Ishikawa (cell line): ENCODE results near the gene SEMA3A.

Experiments
- CEBPB ChIP-seq: IDR thresholded peaks from 2 replicates; pipeline ENCODE4 v1.6.1; 2012
- EGR1 ChIP-seq: IDR thresholded peaks from 2 replicates; pipeline ENCODE4 v1.6.1; 2012
- NFIC ChIP-seq: IDR thresholded peaks from 2 replicates; pipeline ENCODE4 v1.6.1; 2012
- TF ChIP-seq, protein P1 (sequence below): IDR thresholded peaks from 2 replicates; pipeline ENCODE4 v1.6.1; 2012
- TF ChIP-seq, protein P2 (sequence below): IDR thresholded peaks from 2 replicates; pipeline ENCODE4 v1.6.1; 2012
- TF ChIP-seq, protein P3 (sequence below): IDR thresholded peaks from 2 replicates; pipeline ENCODE4 v1.6.1; 2012; ENCODE audit warnings: low read depth, mild to moderate bottlenecking

- TF ChIP-seq, protein P1, sequence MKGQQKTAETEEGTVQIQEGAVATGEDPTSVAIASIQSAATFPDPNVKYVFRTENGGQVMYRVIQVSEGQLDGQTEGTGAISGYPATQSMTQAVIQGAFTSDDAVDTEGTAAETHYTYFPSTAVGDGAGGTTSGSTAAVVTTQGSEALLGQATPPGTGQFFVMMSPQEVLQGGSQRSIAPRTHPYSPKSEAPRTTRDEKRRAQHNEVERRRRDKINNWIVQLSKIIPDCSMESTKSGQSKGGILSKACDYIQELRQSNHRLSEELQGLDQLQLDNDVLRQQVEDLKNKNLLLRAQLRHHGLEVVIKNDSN = no peak
- TF ChIP-seq, protein P2, sequence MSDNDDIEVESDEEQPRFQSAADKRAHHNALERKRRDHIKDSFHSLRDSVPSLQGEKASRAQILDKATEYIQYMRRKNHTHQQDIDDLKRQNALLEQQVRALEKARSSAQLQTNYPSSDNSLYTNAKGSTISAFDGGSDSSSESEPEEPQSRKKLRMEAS = no peak
- no peak for TF ChIP-seq EGR1
- no peak for TF ChIP-seq NFIC
- no peak for TF ChIP-seq CEBPB
- TF ChIP-seq, protein P3, sequence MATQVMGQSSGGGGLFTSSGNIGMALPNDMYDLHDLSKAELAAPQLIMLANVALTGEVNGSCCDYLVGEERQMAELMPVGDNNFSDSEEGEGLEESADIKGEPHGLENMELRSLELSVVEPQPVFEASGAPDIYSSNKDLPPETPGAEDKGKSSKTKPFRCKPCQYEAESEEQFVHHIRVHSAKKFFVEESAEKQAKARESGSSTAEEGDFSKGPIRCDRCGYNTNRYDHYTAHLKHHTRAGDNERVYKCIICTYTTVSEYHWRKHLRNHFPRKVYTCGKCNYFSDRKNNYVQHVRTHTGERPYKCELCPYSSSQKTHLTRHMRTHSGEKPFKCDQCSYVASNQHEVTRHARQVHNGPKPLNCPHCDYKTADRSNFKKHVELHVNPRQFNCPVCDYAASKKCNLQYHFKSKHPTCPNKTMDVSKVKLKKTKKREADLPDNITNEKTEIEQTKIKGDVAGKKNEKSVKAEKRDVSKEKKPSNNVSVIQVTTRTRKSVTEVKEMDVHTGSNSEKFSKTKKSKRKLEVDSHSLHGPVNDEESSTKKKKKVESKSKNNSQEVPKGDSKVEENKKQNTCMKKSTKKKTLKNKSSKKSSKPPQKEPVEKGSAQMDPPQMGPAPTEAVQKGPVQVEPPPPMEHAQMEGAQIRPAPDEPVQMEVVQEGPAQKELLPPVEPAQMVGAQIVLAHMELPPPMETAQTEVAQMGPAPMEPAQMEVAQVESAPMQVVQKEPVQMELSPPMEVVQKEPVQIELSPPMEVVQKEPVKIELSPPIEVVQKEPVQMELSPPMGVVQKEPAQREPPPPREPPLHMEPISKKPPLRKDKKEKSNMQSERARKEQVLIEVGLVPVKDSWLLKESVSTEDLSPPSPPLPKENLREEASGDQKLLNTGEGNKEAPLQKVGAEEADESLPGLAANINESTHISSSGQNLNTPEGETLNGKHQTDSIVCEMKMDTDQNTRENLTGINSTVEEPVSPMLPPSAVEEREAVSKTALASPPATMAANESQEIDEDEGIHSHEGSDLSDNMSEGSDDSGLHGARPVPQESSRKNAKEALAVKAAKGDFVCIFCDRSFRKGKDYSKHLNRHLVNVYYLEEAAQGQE = no peak
Observed at GRCh38 chr7:84237533-84238173, 43.1 kb upstream of the SEMA3A start.
